Thymus (tissue), 11 donors: ENCODE data around the gene GRIA1. TPM values are rescaled to one million over a fixed set of nuclear protein-coding genes. Genes with fewer than 3 reads are reported as not detected.

Source experiments
- DNase-seq, 9 donors: peaks; one replicate each; pipeline ENCODE4 v3.0.0-alpha.2; 2013; ENCODE audit warnings: low spot score in 9 of 9, low read depth in 6 of 9, missing footprints in 1 of 9
- H3K27ac ChIP-seq, 2 donors: one replicate each; pipeline ENCODE4 v1.5.1; 2013; ENCODE audit warnings: control low read depth in 1 of 2, low read depth in 1 of 2, low read length in 1 of 2, mild to moderate bottlenecking in 1 of 2, moderate library complexity in 1 of 2
- H3K27me3 ChIP-seq, 2 donors: one replicate each; pipeline ENCODE4 v1.5.1; 2013; ENCODE audit warnings: low read length in 1 of 2; ENCODE audit not compliant: control insufficient read depth in 2 of 2, insufficient read depth in 1 of 2
- H3K36me3 ChIP-seq, 2 donors: one replicate each; pipeline ENCODE4 v1.5.1; 2013; ENCODE audit warnings: low read length in 1 of 2, mild to moderate bottlenecking in 1 of 2, moderate library complexity in 1 of 2; ENCODE audit not compliant: control insufficient read depth in 2 of 2, insufficient read depth in 2 of 2
- H3K4me1 ChIP-seq, 2 donors: one replicate each; pipeline ENCODE4 v1.5.1; 2013; ENCODE audit warnings: low read length in 2 of 2; ENCODE audit not compliant: control insufficient read depth in 2 of 2, insufficient read depth in 2 of 2
- H3K4me3 ChIP-seq, 2 donors: one replicate each; pipeline ENCODE4 v1.5.1; 2013; ENCODE audit warnings: low read length in 2 of 2, control low read depth in 1 of 2, mild to moderate bottlenecking in 1 of 2
- H3K9me3 ChIP-seq, 2 donors: one replicate each; pipeline ENCODE4 v1.5.1; 2013; ENCODE audit warnings: low read length in 1 of 2, mild to moderate bottlenecking in 1 of 2; ENCODE audit not compliant: control insufficient read depth in 2 of 2, insufficient read depth in 1 of 2
- WGBS: extraction: QIAGEN DNeasy Blood & Tissue Kit; methylation state at CpG from one replicate; pipeline ENCODE4 v1.1.7; 2013; 5-methylcytosine and 5-hydroxymethylcytosine counted together
- polyA plus RNA-seq: library from polyadenylated mRNA; stranded (reverse); fragments of 200-250 nt; gene quantifications from one replicate; pipeline ENCODE4 v1.2.3, GENCODE V29; 2013
- total RNA-seq: library from RNA; stranded (reverse); fragments of 120-200 nt; gene quantifications from one replicate; pipeline ENCODE4 v1.2.4, GENCODE V29; 2013
- donor health status: healthy.

Gene GRIA1
- total and polyA plus RNA-seq, 2 donors: 0.14 to 0.18 TPM

GRCh38 chr5:153546566-153546965, 56.1 kb downstream of the GRIA1 start:
- Histone ChIP-seq H3K4me3 (no peak overlapping the region), H3K36me3 (no peaks in the 10 kb centered on the region)
- DNase-seq: no peak

GRCh38 chr5:153551537-153552079, 61.1 kb downstream of the GRIA1 start:
- DNase-seq: no peak
- Histone ChIP-seq H3K4me1 (no peaks in the 10 kb centered on the region), H3K9me3 (no peaks in the 10 kb centered on the region), H3K27me3 (no peaks in the 10 kb centered on the region), H3K4me3 (no peak overlapping the region), H3K27ac (no peak overlapping the region), H3K36me3 (no peaks in the 10 kb centered on the region)
- WGBS: 5% methylated on average over 1 of the region's 1 CpG

More at GRCh38 chr5:153546566-153546965, 56.1 kb downstream of the GRIA1 start:
- WGBS: 79% methylated on average over 1 of the region's 1 CpG
- no peaks in the 10 kb centered on the region for H3K4me1 ChIP-seq
- H3K27ac ChIP-seq: no peak overlapping the region
- H3K9me3 ChIP-seq: no peaks in the 10 kb centered on the region
- no peaks in the 10 kb centered on the region for H3K27me3 ChIP-seq

GRCh38 chr5:153552886-153553285, 62.4 kb downstream of the GRIA1 start:
- Histone ChIP-seq H3K27me3 (no peaks in the 10 kb centered on the region), H3K4me3 (no peak overlapping the region), H3K9me3 (no peaks in the 10 kb centered on the region), H3K36me3 (no peaks in the 10 kb centered on the region), H3K4me1 (no peaks in the 10 kb centered on the region), H3K27ac (no peak overlapping the region)
- no peak for DNase-seq

- Histone ChIP-seq H3K27ac (no peak overlapping the region), H3K4me3 (no peak overlapping the region), H3K9me3 (no peaks in the 10 kb centered on the region), H3K36me3 (no peaks in the 10 kb centered on the region), H3K27me3 (no peaks in the 10 kb centered on the region), H3K4me1 (no peaks in the 10 kb centered on the region)
- no peak for DNase-seq
- WGBS: 89% methylated on average over 6 of the region's 6 CpGs
Observed at GRCh38 chr5:153555420-153556114, 65.1 kb downstream of the GRIA1 start.

GRCh38 chr5:153558957-153559356, 68.5 kb downstream of the GRIA1 start:
- no peak for DNase-seq
- H3K27ac ChIP-seq: no peak overlapping the region

GRCh38 chr5:153559926-153560325, 69.5 kb downstream of the GRIA1 start:
- Histone ChIP-seq H3K27me3 (no peaks in the 10 kb centered on the region), H3K4me1 (no peaks in the 10 kb centered on the region), H3K9me3 (no peaks in the 10 kb centered on the region), H3K4me3 (no peak overlapping the region), H3K27ac (no peak overlapping the region), H3K36me3 (no peaks in the 10 kb centered on the region)
- no peak for DNase-seq
- 82% methylated on average over 1 of the region's 1 CpG for whole genome bisulfite sequencing

More at GRCh38 chr5:153558957-153559356, 68.5 kb downstream of the GRIA1 start:
- Histone ChIP-seq H3K9me3 (no peaks in the 10 kb centered on the region), H3K36me3 (no peaks in the 10 kb centered on the region), H3K4me1 (no peaks in the 10 kb centered on the region), H3K27me3 (no peaks in the 10 kb centered on the region), H3K4me3 (no peak overlapping the region)
- WGBS: 95% methylated on average over 3 of the region's 3 CpGs

GRCh38 chr5:153562189-153562588, 71.7 kb downstream of the GRIA1 start:
- Histone ChIP-seq H3K27ac (no peak overlapping the region), H3K4me3 (no peak overlapping the region), H3K9me3 (no peaks in the 10 kb centered on the region), H3K4me1 (no peaks in the 10 kb centered on the region), H3K27me3 (no peaks in the 10 kb centered on the region), H3K36me3 (no peaks in the 10 kb centered on the region)
- 88% methylated on average over 1 of the region's 1 CpG for WGBS
- no peak for DNase-seq

- Histone ChIP-seq H3K36me3 (no peaks in the 10 kb centered on the region), H3K27ac (no peak overlapping the region), H3K9me3 (no peaks in the 10 kb centered on the region), H3K27me3 (no peaks in the 10 kb centered on the region), H3K4me3 (no peak overlapping the region), H3K4me1 (no peaks in the 10 kb centered on the region)
- 84% methylated on average over 1 of the region's 1 CpG for WGBS
- DNase-seq: no peak
Observed at GRCh38 chr5:153565822-153566221, 75.4 kb downstream of the GRIA1 start.

- H3K36me3 ChIP-seq: no peaks in the 10 kb centered on the region
- no peak for DNase-seq
- H3K27ac ChIP-seq: no peak overlapping the region
- H3K9me3 ChIP-seq: no peaks in the 10 kb centered on the region
- H3K4me3 ChIP-seq: no peak overlapping the region
- WGBS: 70% methylated on average over 1 of the region's 1 CpG
- no peaks in the 10 kb centered on the region for H3K4me1 ChIP-seq
- no peaks in the 10 kb centered on the region for H3K27me3 ChIP-seq
Observed at GRCh38 chr5:153569036-153569435, 78.6 kb downstream of the GRIA1 start.
